Measurements from ENCODE around the gene HMGB3. TPM values are rescaled to one million over a fixed set of nuclear protein-coding genes. Genes with fewer than 3 reads are reported as not detected.
"Not testable (repeated sequence)": the region's sequence is repeated elsewhere in the genome, so short reads cannot be mapped to it uniquely, and the experiment has no call there.

HMGB3 gene
- total RNA-seq, 2 experiments from 2014 or later: 4.0 to 5.4 TPM

DNA sequence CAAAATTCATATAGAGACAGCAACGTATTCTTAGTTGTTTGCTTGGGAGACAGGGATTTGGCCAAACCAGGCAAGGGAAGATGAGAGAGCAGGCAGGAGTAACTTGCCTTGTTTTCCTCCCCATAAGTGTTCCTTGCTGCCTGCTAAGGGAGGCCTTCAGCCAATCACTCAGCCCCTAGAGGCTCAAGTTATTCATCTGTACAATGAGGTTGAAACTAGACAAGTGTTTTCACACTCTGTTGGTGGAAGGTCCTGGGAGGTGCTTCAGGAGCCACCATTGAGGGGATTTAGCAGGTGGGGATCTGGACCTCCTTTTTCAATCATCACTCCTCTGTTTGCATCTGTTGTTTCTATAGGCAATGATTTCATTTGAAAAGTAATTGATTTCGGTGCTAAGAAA is 23.6 kb upstream of the HMGB3 start:
- Mint-ChIP-seq H3K27me3 (no peaks in the 10 kb centered on the region), H3K9me3 (no peaks in the 10 kb centered on the region), H3K27ac (no peak overlapping the region), H3K4me1 (ENCODE audit: low read depth) (no peaks in the 10 kb centered on the region), H3K36me3 (ENCODE audit: low read depth) (no peaks in the 10 kb centered on the region), H3K4me3 (no peak overlapping the region)
- DNase-seq: no peak
- intact Hi-C loops (cut with DNase I, micrococcal nuclease): no loop called here
- no peak overlapping the region for H3K4me3 ChIP-seq (ENCODE audit: low read length)
- TF ChIP-seq, protein P1, sequence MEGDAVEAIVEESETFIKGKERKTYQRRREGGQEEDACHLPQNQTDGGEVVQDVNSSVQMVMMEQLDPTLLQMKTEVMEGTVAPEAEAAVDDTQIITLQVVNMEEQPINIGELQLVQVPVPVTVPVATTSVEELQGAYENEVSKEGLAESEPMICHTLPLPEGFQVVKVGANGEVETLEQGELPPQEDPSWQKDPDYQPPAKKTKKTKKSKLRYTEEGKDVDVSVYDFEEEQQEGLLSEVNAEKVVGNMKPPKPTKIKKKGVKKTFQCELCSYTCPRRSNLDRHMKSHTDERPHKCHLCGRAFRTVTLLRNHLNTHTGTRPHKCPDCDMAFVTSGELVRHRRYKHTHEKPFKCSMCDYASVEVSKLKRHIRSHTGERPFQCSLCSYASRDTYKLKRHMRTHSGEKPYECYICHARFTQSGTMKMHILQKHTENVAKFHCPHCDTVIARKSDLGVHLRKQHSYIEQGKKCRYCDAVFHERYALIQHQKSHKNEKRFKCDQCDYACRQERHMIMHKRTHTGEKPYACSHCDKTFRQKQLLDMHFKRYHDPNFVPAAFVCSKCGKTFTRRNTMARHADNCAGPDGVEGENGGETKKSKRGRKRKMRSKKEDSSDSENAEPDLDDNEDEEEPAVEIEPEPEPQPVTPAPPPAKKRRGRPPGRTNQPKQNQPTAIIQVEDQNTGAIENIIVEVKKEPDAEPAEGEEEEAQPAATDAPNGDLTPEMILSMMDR (IDR thresholded peaks at IDR 0.05): no peak
- no peaks in the 10 kb centered on the region for H3K9me3 ChIP-seq (ENCODE audit: control insufficient read depth in 1 of 2, insufficient read depth in 1 of 2, low read length in 2 of 2)
- H3K4me1 ChIP-seq (ENCODE audit: insufficient read depth, low read length): no peaks in the 10 kb centered on the region
- CTCF ChIA-PET: no interaction called here
- no peak overlapping the region for H3K27ac ChIP-seq (ENCODE audit: low read depth in 1 of 2, low read length in 2 of 2)
- no peak for ATAC-seq (ENCODE audit: poor library complexity)
- H3K36me3 ChIP-seq (ENCODE audit: insufficient read depth, low read length): no peaks in the 10 kb centered on the region
- POLR2A ChIA-PET: no interaction called here
- H3K27me3 ChIP-seq (ENCODE audit: control insufficient read depth in 1 of 2, insufficient read depth in 2 of 2, low read length in 2 of 2): no peaks in the 10 kb centered on the region

DNA sequence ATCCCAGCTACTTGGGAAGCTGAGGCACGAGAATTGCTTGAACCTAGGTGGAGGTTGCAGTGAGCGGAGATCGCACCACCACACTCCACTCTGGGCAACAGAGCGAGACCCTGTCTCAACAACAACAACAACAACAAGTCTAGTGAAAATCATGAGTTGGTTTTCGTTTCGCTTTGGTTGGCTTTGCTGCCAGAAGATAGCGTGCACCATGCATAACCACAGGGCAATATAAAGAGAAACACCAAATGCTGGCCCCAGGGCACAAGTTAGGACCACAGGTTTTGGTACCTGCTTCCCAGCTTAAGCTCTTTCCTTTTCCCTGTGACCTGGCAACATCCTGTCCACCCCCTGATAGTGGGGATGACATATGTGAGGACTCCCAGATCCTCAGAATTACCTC is 21.5 kb upstream of the HMGB3 start:
- CTCF ChIA-PET: no interaction called here
- ATAC-seq (ENCODE audit: poor library complexity) (no peak), DNase-seq (no peak)
- no peak overlapping the region for H3K4me3 ChIP-seq (ENCODE audit: low read length)
- no peaks in the 10 kb centered on the region for H3K9me3 Mint-ChIP-seq
- TF ChIP-seq, protein P1 (IDR thresholded peaks at IDR 0.05): no peak
- peaks cover 4% of the 10 kb centered on the region for H3K27me3 Mint-ChIP-seq
- H3K27ac ChIP-seq (ENCODE audit: low read depth in 1 of 2, low read length in 2 of 2): no peak overlapping the region
- intact Hi-C loops (cut with DNase I, micrococcal nuclease): no loop called here
- H3K36me3 ChIP-seq (ENCODE audit: insufficient read depth, low read length): no peaks in the 10 kb centered on the region
- no peak overlapping the region for H3K27ac Mint-ChIP-seq
- no peaks in the 10 kb centered on the region for H3K4me1 ChIP-seq (ENCODE audit: insufficient read depth, low read length)
- no peaks in the 10 kb centered on the region for H3K27me3 ChIP-seq (ENCODE audit: control insufficient read depth in 1 of 2, insufficient read depth in 2 of 2, low read length in 2 of 2)
- no peaks in the 10 kb centered on the region for H3K36me3 Mint-ChIP-seq (ENCODE audit: low read depth)
- H3K4me3 Mint-ChIP-seq: no peak overlapping the region
- no peaks in the 10 kb centered on the region for H3K9me3 ChIP-seq (ENCODE audit: control insufficient read depth in 1 of 2, insufficient read depth in 1 of 2, low read length in 2 of 2)
- POLR2A ChIA-PET: no interaction called here
- H3K4me1 Mint-ChIP-seq (ENCODE audit: low read depth): no peaks in the 10 kb centered on the region

DNA sequence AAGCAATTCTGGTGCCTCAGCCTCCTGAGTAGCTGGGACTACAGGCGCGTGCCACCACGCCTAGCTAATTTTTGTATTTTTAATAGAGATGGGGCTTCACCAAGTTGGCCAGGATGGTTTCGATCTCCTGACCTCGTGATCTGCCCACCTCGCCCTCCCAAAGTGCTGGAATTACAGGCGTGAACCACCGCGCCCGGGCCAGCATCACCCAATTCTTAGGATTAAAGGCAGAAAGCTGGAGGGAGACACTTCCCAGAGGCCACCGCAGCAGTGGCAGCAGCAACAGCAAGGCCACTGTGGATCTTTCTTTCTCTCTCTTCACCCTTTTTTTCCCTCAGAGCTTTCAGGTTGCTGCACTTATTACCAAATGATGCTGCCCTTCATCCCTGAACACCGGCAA is 18.7 kb upstream of the HMGB3 start:
- H3K27ac ChIP-seq (ENCODE audit: low read depth in 1 of 2, low read length in 2 of 2); CTCF ChIA-PET; H3K27me3 Mint-ChIP-seq; POLR2A ChIA-PET; H3K9me3 ChIP-seq (ENCODE audit: control insufficient read depth in 1 of 2, insufficient read depth in 1 of 2, low read length in 2 of 2); ATAC-seq (ENCODE audit: poor library complexity); H3K9me3 Mint-ChIP-seq; H3K4me3 ChIP-seq (ENCODE audit: low read length); H3K4me1 Mint-ChIP-seq (ENCODE audit: low read depth); H3K4me3 Mint-ChIP-seq; H3K36me3 Mint-ChIP-seq (ENCODE audit: low read depth); H3K27me3 ChIP-seq (ENCODE audit: control insufficient read depth in 1 of 2, insufficient read depth in 2 of 2, low read length in 2 of 2); H3K27ac Mint-ChIP-seq; intact Hi-C loops (cut with DNase I, micrococcal nuclease); H3K36me3 ChIP-seq (ENCODE audit: insufficient read depth, low read length); H3K4me1 ChIP-seq (ENCODE audit: insufficient read depth, low read length); DNase-seq: not testable (repeated sequence)

DNA sequence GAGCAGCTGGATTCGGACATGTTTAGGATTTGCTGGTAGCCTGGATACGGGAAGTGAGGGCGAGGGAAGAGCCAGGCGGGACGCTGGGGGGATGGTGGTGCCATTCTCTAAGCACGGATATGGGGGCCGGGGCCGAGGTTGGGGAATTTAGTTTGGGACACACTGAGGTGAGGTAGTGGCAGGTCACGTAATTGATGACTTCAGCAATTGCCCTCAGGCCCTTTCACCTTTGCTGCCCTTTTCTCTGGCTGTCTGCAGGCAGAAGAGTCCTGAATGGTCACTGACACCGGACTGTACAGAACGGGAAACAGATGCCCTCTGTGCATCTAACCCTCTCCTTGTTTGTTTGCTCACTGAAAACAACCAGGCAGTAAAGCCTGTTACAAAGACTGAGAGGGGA is 16.9 kb upstream of the HMGB3 start:
- Histone ChIP-seq H3K4me3 (ENCODE audit: low read length) (no peak overlapping the region), H3K4me1 (ENCODE audit: insufficient read depth, low read length) (no peaks in the 10 kb centered on the region), H3K9me3 (ENCODE audit: control insufficient read depth in 1 of 2, insufficient read depth in 1 of 2, low read length in 2 of 2) (no peaks in the 10 kb centered on the region), H3K36me3 (ENCODE audit: insufficient read depth, low read length) (no peaks in the 10 kb centered on the region), H3K27ac (ENCODE audit: low read depth in 1 of 2, low read length in 2 of 2) (no peak overlapping the region), H3K27me3 (ENCODE audit: control insufficient read depth in 1 of 2, insufficient read depth in 2 of 2, low read length in 2 of 2) (no peaks in the 10 kb centered on the region)
- TF ChIP-seq, protein P1 (IDR thresholded peaks at IDR 0.05): no peak
- ATAC-seq (ENCODE audit: poor library complexity) (no peak), DNase-seq (no peak)
- POLR2A ChIA-PET: no interaction called here
- Mint-ChIP-seq H3K4me3 (no peak overlapping the region), H3K36me3 (ENCODE audit: low read depth) (no peaks in the 10 kb centered on the region), H3K27me3 (peaks cover 4% of the 10 kb centered on the region), H3K4me1 (ENCODE audit: low read depth) (no peaks in the 10 kb centered on the region), H3K27ac (no peak overlapping the region), H3K9me3 (no peaks in the 10 kb centered on the region)
- intact Hi-C loops (cut with DNase I, micrococcal nuclease): no loop called here
- CTCF ChIA-PET: no interaction called here

Measured in CD4-positive, alpha-beta T cell (primary cell).